ENCODE results near the gene LAMTOR1.

GRCh38 chr11:72081821-72082453 lies 21.2 kb downstream of the LAMTOR1 start:
- TF ChIP-seq, protein P1, sequence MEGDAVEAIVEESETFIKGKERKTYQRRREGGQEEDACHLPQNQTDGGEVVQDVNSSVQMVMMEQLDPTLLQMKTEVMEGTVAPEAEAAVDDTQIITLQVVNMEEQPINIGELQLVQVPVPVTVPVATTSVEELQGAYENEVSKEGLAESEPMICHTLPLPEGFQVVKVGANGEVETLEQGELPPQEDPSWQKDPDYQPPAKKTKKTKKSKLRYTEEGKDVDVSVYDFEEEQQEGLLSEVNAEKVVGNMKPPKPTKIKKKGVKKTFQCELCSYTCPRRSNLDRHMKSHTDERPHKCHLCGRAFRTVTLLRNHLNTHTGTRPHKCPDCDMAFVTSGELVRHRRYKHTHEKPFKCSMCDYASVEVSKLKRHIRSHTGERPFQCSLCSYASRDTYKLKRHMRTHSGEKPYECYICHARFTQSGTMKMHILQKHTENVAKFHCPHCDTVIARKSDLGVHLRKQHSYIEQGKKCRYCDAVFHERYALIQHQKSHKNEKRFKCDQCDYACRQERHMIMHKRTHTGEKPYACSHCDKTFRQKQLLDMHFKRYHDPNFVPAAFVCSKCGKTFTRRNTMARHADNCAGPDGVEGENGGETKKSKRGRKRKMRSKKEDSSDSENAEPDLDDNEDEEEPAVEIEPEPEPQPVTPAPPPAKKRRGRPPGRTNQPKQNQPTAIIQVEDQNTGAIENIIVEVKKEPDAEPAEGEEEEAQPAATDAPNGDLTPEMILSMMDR (IDR thresholded peaks at IDR 0.05), result no peak
- no peak for TF ChIP-seq POLR2A (IDR thresholded peaks at IDR 0.05)
